Stimulated activated CD4-positive, alpha-beta T cell treated with anti-CD3 and anti-CD28 coated beads, Interleukin-2, amount 100 ng/mL, for 4 hours (primary cell): Measurements from ENCODE around the gene METTL3.

Experiments
- DNase-seq: peaks from one replicate; pipeline ENCODE4 v3.0.0-alpha.2; 2020; ENCODE audit warnings: low read depth

METTL3 gene

GRCh38 chr14:21526672-21527317 lies 15.7 kb upstream of the METTL3 start:
- DNase-seq, result no peak

DNA sequence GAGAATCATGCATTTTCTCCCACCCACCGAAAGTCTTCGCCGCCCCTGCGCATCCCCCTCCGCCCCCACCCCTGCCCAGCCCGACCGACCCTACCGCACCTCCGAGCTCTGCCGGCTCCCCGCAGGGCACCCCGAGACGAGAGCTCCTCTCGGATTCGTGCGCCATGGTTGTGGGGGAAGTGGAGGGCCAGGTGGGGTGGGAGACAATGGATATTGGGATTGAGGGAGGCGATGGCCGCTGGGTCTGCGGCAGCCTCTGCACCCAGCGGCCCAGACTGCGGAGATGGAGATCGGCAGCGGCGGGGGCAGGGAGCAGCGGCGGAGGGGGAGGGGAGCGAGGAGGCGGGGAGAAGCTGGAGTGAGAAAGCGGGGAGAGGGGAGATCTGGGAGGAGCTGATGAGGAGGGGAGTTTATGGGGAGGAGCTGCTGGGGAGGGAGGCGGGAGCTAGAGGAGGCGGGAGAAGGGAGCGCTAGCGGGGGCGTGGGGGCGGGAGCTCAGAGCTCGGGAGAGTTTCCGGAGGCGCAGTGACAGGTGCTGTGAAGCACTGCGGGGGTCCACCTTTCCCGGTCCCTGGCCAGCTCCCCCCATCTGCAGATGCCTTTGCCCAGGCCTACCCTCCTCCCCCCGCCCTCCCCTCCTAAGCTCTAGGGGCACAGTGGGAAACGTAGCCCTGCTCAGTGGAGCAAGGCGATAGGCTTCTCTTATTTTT lies 15.0 kb upstream of the METTL3 start, which contains the start of gene SALL2:
SALL2 (minus strand) TSS at position 385 of the 710 bp plus-strand sequence; CDS start at position 166, 219 bp downstream.
- peak; percentile 59 for DNase-seq

- no peak for DNase-seq
Observed at GRCh38 chr14:21525571-21525961, 14.4 kb upstream of the METTL3 start.

DNA sequence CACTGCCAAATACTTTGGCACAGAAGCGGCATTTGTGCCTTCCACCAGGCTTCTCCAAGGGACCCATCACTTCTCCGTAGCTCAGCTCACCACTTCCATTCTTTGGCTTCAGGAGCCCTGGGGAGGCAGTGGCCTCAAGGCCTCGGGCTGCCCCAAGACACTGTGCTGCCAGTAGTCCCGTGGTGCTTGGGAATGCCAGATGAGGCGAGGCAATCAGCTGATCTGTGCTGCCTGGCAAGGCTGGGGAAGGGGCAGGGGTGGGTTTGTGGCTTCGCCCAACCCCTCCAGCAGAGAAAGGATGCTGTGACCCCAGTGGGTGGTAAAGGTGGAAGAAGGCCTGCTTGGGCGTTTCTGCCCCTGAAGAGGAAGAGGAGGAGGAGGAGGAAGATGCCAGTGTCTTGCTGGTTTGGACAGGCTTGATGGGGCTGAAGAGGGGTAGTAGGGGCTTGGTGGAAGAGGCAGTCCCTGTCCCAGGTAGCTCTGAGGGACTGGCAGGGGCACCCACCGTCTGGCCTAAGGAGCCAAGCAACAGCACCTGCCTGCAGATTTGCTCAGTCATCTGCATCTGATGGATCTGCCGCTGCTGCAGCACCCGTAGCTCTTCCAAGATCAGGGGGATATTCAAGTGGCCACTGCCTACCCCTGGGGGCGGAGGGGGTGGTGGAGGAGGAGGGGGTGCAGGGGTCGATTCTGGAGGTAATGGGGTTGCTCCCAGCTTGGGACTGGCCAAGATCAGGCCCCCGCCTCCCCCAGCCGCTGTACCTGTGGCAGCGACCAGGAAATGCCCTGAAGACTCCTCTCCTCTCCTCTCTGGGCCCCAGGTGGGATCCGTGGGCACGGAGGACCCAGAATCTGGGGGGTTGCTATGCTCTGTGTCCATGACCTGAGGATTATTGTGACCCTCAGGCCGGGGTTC lies 13.7 kb upstream of the METTL3 start:
- DNase-seq, result no peak

GRCh38 chr14:21523203-21523602 lies 12.1 kb upstream of the METTL3 start:
- no peak for DNase-seq

- DNase-seq, result no peak
Observed at GRCh38 chr14:21521501-21521900, 10.4 kb upstream of the METTL3 start.

- DNase-seq, result no peak
Observed at GRCh38 chr14:21520767-21521166, 9.6 kb upstream of the METTL3 start.

- DNase-seq, result no peak
Observed at GRCh38 chr14:21518725-21519124, 7.6 kb upstream of the METTL3 start.

DNA sequence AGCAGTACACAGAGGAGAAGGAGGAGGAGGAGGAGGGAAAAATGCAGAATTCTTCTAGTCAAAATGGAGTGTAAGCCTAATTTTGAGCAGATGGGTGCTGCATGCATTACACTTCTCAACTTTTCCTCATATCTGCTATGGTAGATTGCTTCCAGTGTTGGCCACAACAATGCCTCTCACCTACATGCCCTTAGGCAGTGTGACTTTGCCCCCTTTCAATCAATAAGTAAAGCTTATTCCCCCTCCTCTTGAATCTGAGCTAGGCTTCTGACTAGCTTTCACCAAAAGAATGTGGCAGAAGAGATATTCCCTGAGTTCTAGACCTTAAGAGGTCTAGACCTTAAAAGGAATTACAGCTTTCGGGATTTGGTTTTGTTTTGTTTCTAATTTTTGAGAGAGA lies 3.2 kb upstream of the METTL3 start:
- DNase-seq, result no peak

GRCh38 chr14:21509432-21510143 lies 1.6 kb downstream of the METTL3 start:
- DNase-seq, result no peak

GRCh38 chr14:21506557-21506956 lies 4.6 kb downstream of the METTL3 start:
- no peak for DNase-seq

DNA sequence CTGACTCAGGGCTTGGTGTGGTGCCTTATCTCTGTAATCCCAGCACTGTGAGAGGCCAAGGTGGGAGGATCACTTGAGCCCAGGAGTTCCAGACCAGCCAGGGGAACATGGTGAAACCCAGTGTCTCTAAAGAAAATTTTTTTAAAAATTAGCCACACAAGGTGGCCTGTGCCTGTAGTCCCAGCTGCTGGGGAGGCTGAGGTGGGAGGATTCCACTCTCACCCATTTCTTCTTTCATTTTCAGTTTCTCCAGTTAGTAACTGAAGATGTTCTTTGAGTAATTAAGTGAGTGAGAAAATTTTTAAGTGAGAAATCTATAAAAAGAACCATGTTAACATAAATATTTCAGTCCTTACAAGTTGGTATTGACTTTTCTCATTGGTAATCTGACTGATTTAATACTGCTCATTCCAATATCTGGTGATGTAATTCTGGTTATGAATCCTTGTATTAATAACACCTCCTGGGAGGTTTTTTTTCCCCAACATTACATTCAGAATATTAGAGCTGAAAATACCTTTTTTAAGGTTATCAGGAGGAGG lies 6.1 kb downstream of the METTL3 start:
- peak; percentile 13 for DNase-seq

DNA sequence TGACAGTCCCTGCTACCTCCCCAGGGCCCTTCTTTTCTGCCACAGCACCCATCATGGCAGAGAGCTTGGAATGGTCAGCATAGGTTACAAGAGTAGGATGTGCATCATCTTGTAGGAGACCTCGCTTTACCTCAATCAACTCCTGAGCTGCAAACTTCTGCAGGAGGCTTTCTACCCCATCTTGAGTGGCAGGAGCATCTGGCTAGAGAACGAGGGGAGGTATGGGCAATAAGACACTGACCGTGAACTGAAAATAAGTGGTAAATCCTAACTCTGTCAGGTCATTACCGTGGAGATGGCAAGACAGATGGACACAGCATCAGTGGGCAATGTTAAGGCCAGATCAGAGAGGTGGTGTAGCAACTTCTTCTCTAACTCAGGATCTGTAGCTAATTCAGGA lies 7.8 kb downstream of the METTL3 start:
- no peak for DNase-seq

- DNase-seq, result no peak
Observed at GRCh38 chr14:21501568-21501967, 9.6 kb downstream of the METTL3 start.

DNA sequence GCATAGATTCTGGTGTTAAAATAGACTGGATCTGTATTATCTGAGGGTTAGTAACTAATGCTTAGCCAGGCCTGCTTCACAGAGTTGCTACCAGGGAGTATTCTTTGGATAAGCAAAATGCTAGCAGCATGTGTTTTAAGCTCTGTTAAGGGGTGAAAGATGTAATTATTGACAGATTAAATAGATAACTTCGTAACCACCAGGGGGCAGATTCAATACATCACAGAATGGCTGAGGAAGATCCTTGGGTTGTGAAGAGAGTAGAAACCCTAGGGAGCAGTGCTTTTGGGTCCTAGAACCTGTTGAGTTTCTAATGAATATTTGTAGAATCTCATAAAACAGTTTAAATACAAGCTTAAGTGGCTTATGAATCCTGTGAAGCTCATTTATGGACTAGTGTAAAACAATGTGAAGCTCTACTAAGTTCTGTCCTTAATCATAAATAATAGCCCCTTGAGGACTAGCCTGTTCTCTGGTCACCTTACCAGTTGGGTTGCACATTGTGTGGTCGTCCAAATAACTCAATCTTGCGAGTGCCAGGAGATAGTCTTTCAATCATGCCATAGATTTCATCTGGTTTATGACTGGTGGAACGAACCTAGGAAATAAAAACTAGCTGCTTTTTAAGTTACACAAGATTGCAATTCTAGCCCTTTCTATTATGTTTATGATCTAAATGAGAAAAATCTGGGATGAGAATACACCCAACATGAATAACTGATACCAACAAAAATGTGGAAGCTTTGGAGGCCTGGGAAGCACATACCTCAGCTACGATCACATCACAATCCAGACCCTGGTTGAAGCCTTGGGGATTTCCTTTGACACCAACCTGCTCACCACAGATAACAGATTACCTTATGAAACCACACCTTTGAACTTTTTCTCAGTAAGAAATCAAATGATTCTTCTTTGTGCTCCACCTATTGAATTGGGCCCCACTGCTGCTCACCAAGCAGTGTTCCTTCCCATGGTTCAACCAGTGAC lies 12.3 kb downstream of the METTL3 start:
- peak; percentile 9 for DNase-seq

DNA sequence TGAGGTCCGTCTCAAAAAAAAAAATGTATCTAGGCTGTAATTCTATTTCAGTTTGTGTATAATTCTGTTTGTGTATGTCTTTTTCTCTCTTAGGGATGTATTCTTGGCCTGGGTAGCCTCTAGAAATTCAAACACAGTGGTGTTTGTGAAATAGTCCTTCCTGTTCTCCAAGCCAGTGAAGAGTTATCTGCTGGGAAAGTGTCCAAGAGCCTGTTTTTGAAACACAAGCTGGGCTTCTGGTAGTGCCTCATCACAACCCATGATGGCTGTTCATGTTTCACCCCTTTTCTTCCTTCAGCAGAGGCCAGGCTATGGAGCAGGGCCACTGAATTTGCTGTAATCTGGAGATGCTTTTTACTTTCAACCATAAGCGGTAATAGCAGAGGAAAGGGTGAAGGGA lies 14.7 kb downstream of the METTL3 start:
- DNase-seq, result no peak

GRCh38 chr14:21494902-21495762 lies 16.0 kb downstream of the METTL3 start:
- no peak for DNase-seq

DNA sequence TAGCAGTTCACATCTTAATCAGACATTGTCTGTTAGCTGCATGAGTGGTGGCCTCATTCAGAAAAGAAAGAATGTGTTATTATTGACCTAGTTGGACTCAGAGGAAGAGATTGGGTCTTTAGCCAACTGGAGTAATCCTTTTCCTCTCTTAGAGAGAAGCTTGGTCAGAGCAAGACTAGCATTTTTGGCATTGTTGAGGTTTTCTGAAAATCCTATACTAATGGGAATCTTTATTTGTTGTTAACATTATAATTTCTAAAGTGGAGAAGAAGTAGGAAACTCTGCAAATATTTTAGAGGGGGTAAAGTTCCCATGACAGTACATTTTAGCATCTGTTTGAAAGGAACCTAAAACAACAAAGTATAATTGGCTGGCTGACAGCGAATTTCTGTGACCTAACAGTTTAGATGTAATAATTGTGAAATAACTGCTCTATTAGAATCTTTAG lies 24.5 kb downstream of the METTL3 start:
- no peak for DNase-seq

GRCh38 chr14:21476925-21477681 lies 34.0 kb downstream of the METTL3 start, which contains the start of the genes RAB2B and TOX4:
RAB2B (minus strand) TSS chr14:21476959; CDS start chr14:21476872, 87 bp downstream.
TOX4 (plus strand) TSS chr14:21477195; CDS start chr14:21477279, 84 bp downstream.
- DNase-seq, result peak; percentile 92
